Dedifferentiated amniotic fluid mesenchymal stem cell (primary cell): Measurements from ENCODE around the gene SUPT3H.

Experiments used
- DNase-seq: peaks from one replicate; pipeline ENCODE4 v3.0.0-alpha.2; 2016; ENCODE audit errors: extremely low spot score

SUPT3H gene

DNA sequence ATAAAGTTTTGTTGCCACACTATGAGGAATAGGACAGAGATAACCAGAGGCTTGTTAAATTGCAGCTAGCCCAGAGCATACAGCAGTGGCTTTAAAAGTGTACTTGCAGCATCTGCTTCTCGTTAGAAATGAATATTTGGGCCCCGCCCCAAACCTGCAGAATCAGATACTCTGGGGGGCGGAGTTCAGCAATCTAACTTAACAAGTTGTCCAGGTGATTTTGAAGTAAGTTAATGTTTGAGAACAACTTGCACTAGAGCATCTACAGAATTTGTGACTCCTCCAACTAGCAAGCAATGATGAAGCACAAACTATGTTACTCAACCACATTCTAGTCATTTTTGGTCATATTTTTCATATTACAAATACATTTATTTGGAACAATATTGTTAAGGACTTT is 10.6 kb upstream of the SUPT3H start:
- DNase-seq = peak; percentile 33

DNA sequence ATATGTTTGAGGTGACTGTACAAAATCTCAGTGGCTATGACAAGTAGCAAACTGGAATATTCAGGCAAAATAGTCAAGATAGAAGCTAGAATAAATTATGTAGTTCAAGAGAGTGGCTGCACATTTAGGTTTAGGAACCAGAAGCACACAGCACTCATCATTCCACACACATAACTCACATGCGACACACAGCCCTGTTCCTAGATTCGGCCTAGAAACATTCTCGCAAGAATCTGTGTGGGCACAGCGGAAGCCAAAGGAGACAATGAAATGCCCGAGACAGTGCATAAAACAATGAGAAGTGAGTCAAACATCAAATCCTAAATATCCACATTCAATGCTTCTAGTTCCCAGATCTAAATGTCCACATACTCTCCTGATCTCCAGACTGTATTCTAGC is 9.5 kb upstream of the SUPT3H start:
- DNase-seq = peak; percentile 29

DNA sequence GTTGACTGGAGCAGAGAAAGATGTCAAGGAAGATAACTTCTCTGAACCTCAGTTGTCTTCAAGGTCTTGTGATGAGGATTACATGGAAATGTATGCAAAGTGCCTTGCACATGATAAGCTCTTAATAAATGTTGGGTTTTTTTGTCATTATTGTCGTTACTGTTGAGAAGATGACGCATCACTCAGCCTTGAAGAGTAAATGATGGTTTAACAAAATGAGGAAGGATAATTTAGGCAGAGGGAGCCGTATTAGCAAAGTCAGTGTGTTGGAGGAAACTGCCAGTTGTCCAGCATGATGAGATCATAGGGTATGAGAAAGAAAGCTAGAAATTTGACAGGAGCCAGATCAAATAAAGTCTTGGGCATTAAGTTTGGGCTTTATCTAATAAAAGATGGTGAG is 8.8 kb upstream of the SUPT3H start:
- no peak for DNase-seq

GRCh38 chr6:45382391-45382790 is 4.7 kb upstream of the SUPT3H start:
- no peak for DNase-seq

- no peak for DNase-seq
Observed at GRCh38 chr6:45378334-45378926, 696 bp upstream of the SUPT3H start.

- no peak for DNase-seq
Observed at GRCh38 chr6:45377043-45377553, 636 bp downstream of the SUPT3H start.

DNA sequence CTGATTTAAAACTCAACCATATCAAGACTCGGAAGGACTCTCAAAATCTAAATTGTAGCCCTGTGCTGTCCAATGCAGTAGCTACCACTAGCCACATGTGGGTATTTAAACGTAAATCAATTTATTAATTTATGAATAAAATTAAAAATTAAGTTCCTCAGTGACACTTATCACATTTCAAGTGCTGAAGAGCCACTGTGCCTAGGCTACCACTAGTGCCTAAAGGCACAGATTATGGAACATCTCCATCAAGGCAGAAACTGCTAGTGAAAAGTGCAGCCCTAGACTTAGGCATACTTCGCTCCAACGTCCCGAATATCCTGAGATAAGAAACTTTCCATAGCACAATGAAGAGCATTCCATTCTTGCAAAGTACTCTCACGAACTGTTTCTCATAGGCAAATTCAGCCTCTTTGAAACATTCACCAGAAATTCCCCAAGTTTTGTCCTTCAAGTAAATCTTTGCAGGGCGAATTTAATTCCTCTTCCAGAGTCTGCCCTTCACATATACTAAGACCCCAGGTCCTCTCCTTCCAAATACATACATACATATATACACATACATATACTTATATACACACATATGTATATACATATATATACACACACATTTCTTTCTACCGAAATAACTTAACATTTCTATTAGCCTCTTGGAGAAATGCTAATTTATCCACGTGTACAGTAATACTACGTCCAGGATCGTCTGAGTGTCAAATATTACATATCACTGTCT is 1.3 kb downstream of the SUPT3H start:
- no peak for DNase-seq

DNA sequence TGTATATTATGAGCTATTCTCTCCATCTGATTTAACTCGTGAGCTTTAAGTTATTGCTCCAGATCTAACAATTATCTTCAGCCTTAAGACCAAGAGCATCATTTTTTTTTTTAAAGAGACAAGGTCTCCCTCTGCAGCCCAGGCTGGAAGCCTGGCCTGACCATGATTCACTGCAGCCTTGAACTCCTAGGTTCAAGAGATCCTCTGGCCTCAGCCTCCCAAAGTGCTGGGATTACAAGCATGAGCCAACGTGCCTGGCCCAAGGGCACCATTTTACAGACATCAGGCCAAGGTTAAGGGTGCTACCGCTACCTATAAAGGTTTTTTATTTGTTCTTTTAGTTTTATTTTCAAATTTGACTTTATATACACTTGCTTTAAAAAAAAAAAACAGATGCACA is 2.3 kb downstream of the SUPT3H start:
- no peak for DNase-seq

DNA sequence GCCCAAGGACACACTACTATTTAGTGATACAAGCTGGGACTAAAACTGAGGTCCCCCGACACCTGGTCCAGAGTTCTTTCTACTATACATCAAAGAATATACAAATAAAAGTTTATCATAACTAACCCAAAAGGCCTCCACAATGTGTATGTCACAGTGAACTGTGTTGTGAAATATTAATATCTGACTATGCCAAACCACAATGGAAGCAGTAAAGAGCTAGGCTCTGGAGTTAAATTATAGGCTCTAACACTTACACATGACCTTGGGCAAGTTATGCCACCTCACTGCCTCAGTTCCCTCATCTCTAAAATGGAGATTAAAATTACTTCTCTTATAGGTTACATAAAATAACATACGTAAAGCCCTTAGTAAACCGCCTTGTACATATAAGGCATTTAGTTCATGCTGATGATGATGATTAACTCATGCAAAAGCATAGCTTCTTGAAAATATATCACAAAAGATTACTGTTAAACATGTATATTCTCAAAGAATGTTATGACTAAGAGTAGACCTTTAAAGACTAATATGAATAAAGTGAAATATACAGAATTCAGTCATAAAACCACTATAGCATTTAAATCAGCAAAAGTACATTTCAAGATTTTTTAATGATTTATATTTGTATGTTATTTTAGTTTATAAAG is 5.7 kb downstream of the SUPT3H start:
- DNase-seq = no peak

- DNase-seq = no peak
Observed at GRCh38 chr6:45369870-45370269, 7.9 kb downstream of the SUPT3H start.

DNA sequence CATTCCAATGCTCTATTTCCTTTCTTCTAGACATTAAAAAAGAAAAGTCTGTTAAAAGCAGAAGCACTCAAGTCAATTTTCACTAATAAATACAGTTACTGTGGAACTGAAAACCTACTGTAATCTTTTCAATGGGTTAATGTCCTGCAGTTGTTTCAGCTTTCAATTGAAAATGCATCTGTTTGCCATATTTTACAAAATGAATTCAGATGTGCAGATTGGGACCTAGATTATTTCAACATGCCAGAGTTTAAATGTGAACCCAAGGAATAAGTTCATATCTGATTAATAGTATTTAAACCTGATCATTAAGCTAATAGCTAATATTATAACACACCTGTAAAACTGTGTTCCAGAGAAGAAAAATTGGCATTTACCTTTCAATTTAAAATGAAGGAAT is 9.7 kb downstream of the SUPT3H start:
- no peak for DNase-seq

GRCh38 chr6:45366534-45366933 is 11.2 kb downstream of the SUPT3H start:
- DNase-seq = no peak

GRCh38 chr6:45365036-45365435 is 12.7 kb downstream of the SUPT3H start:
- no peak for DNase-seq

DNA sequence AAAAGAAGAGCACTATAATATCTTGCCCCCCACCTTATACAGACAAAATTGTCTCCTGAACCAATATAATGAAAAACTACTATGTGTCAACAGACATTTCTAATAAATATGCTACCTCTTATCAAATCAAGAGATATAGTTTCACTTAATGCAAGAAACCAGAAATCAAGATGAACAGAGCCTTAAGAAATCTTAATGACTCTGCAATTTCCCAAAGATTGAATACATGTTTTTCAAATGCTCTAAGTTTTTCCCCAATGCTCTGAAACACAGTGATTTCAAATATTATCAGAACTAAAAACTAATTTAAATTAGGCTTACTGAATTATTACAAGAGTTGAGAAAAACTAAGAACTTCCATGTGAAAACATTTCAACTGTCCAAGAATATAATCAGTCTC is 13.3 kb downstream of the SUPT3H start:
- no peak for DNase-seq

DNA sequence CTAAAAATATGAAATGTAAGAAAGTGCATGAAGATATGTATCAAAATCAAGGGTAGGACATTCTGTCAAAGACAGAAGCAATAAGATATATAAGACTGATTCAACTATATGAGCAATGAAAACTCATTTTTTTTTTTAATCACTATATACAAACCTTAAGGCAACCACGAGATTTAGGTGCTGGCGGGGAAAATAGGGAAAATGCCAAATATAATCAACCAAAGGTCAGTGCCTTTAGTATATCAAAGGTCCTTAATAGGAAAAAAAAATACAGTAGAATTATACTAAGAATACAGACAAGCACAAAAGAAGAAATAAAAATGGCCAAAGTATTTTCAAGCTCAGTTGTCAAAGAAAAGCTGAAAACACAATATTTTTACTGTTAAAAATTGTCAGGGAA is 24.1 kb downstream of the SUPT3H start:
- DNase-seq = no peak

DNA sequence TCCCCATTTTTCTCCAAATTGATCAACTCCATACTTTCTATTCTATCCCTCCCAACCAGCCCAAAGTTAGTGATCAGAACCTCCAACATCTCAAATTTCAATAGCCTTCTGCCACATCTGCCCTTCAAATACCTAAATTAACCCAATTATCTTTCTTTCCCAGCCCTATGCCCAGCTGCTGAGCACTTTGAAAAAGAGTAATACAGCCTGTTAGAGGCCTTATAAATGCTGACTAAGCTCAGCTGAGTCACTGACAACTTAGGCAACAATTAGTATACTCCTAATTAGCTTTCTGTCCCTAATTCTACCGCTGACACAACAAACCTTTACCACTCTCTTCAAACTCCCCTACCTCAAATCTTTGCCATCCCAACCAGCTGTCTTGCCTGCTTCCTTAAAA is 26.1 kb downstream of the SUPT3H start:
- no peak for DNase-seq

GRCh38 chr6:45351076-45351475 is 26.7 kb downstream of the SUPT3H start:
- no peak for DNase-seq

- DNase-seq = peak; percentile 22
Observed at GRCh38 chr6:45350186-45350710, 27.5 kb downstream of the SUPT3H start.

- DNase-seq = no peak
Observed at GRCh38 chr6:45344900-45345299, 32.8 kb downstream of the SUPT3H start.

GRCh38 chr6:45328523-45328922 is 49.2 kb downstream of the SUPT3H start:
- no peak for DNase-seq

DNA sequence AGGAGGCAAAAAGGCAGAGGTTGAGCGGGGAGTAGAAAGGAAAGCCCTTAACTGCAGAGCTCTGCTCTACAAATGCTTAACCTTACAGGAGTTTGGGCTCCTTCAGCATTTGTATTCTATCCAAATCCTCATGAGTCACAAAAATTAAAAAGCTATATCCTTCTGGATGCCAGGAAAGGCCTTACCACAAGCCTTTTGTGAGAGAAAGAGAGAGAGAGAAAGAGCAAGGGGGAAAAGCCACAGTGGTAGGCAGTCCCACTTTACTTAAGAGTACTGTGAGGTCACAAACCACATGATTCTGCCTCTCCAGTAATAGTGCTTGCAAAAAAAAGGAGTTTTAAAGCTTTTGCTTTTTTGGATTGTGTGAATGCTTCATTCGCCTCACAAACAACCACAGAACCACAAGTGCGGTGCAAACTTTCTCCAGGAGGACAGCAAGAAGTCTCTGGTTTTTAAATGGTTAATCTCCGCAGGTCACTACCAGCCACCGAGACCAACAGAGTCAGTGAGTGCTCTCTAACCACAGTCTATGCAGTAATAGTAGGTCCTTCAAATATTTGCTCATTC is 49.7 kb downstream of the SUPT3H start, which contains the start of gene RUNX2:
RUNX2 (plus strand) TSS at position 375 of the 567 bp plus-strand sequence. CDS start 397 bp downstream, outside the sequence.
- DNase-seq = peak; percentile 61

DNA sequence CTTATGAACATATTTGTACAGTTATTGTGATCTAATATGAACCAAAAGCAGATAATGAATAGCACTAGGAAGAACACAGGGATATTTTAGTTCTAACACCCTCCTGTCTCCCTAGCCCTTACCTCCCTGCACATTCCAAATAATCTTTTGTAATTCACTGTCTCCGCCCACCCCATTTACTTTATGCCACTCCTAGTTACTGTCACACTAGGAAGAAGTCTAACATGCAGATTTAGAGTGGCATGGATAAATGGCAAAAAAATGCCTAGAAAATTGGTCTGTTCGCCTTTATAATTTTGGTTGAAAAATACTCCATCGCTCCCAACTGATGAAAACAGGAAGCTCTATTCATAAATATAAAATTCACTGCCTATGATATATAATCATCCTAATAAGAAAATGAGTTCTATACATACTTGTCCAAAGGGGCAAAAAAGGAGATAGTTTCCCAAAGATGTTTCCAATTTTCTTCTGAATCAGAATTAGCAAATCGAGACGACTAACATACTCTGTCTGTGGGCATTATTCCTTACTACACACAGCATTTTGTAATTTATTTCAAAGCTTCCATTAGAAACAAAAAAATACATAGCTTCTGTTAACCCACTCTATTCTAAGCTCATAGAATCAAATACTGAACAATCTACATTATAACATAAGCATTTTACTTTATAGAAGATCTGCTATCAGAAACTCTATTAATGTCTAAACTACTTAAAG is 50.9 kb downstream of the SUPT3H start:
- no peak for DNase-seq
